H1 (cell line): ENCODE measurements around the gene SLC2A10. TPM values are rescaled to one million over a fixed set of nuclear protein-coding genes. Genes with fewer than 3 reads are reported as not detected.

Experiments used
- CTCF ChIA-PET: fragments of 300-600 bp; sonication (Branson Sonifier 250); formaldehyde crosslinking; loops from one replicate; lab custom pipeline; 2021; ENCODE audit not compliant: partially characterized antibody; lab: Charles Lee
- POLR2A ChIA-PET: fragments of 300-600 bp; sonication (Branson Sonifier 250); formaldehyde crosslinking; loops from one replicate; lab custom pipeline; 2021; ENCODE audit warnings: inconsistent platforms; ENCODE audit not compliant: partially characterized antibody; lab: Charles Lee
- DNase-seq, 2 experiments: peaks; one replicate each; pipeline versions ENCODE4 v3.0.0 to v3.0.0-alpha.2; 2010 to 2022; ENCODE audit warnings: low spot score in 2 of 2, low read depth in 1 of 2, mixed read lengths in 1 of 2
- FAIRE-seq: peaks from 2 replicates; lab custom pipeline; 2011; peaks lifted over from hg19 to GRCh38; lab: Jason Lieb, UNC
- H2AFZ ChIP-seq: 2 replicates; pipeline ENCODE4 v1.8.1; 2012; ENCODE audit warnings: low read length, inconsistent platforms
- H2AK5ac ChIP-seq: 2 replicates; pipeline ENCODE4 v1.6.1; 2013; ENCODE audit warnings: low read depth, low read length
- H2BK120ac ChIP-seq: replicated peaks from 2 replicates; pipeline ENCODE3; 2013; ENCODE audit warnings: low read depth, low read length, inconsistent platforms
- H2BK12ac ChIP-seq: 2 replicates; pipeline ENCODE4 v1.6.1; 2013; ENCODE audit warnings: low read depth, low read length
- H2BK15ac ChIP-seq: 2 replicates; pipeline ENCODE4 v1.6.1; 2013; ENCODE audit warnings: low read length
- H2BK20ac ChIP-seq: 2 replicates; pipeline ENCODE4 v1.6.1; 2013; ENCODE audit warnings: low read length
- H2BK5ac ChIP-seq: 2 replicates; pipeline ENCODE4 v1.6.1; 2013; ENCODE audit warnings: low read depth, low read length
- H3K14ac ChIP-seq: 2 replicates; pipeline ENCODE4 v1.6.1; 2013; ENCODE audit warnings: inconsistent platforms; ENCODE audit not compliant: insufficient read length
- H3K18ac ChIP-seq: 2 replicates; pipeline ENCODE4 v1.6.1; 2013; ENCODE audit warnings: low read length; ENCODE audit errors: extremely low read depth
- H3K23ac ChIP-seq: 2 replicates; pipeline ENCODE4 v1.6.1; 2013; ENCODE audit warnings: inconsistent platforms; ENCODE audit not compliant: insufficient read length
- H3K23me2 ChIP-seq: 2 replicates; pipeline ENCODE4 v1.6.1; 2013; ENCODE audit warnings: low read depth, low read length
- H3K27ac ChIP-seq: 2 replicates; pipeline ENCODE4 v1.6.1; 2011; ENCODE audit warnings: low read depth, low read length, inconsistent platforms
- H3K27me3 ChIP-seq, 4 experiments: replicated peaks in 1 of 4; 1 replicate in 1 of 4; 2 replicates in 3 of 4; pipeline versions ENCODE4 v1.6.1 to v1.8.1; 2011 to 2013; ENCODE audit warnings: low read length in 3 of 4, mild to moderate bottlenecking in 3 of 4, inconsistent platforms in 2 of 4, mixed read lengths in 2 of 4, moderate library complexity in 1 of 4; ENCODE audit not compliant: control insufficient read depth in 3 of 4, insufficient read depth in 3 of 4; ENCODE audit errors: extremely low read depth in 1 of 4
- H3K36me3 ChIP-seq, 4 experiments: 2 replicates each; pipeline versions ENCODE4 v1.6.1 to v1.8.1; 2011 to 2013; ENCODE audit warnings: mild to moderate bottlenecking in 4 of 4, low read length in 3 of 4, moderate library complexity in 2 of 4, control low read depth in 1 of 4, inconsistent platforms in 1 of 4; ENCODE audit not compliant: insufficient read depth in 4 of 4, control insufficient read depth in 2 of 4
- H3K4ac ChIP-seq: replicated peaks from 2 replicates; pipeline ENCODE3; 2013; ENCODE audit warnings: low read length, low read depth, mixed read lengths, inconsistent platforms; ENCODE audit not compliant: insufficient read length
- H3K4me1 ChIP-seq, 4 experiments: replicated peaks in 1 of 4; 1 replicate in 1 of 4; 2 replicates in 3 of 4; pipeline versions ENCODE4 v1.6.1 to v1.8.1; 2011 to 2013; ENCODE audit warnings: low read length in 3 of 4, inconsistent platforms in 2 of 4, mixed read lengths in 1 of 4; ENCODE audit not compliant: insufficient read depth in 4 of 4, control insufficient read depth in 3 of 4
- H3K4me2 ChIP-seq, 2 experiments: 2 replicates each; pipeline versions ENCODE4 v1.6.1 to v1.8.1; 2011 to 2013; ENCODE audit warnings: low read depth in 2 of 2, low read length in 2 of 2, control low read depth in 1 of 2, inconsistent platforms in 1 of 2, mild to moderate bottlenecking in 1 of 2; ENCODE audit not compliant: insufficient read depth in 1 of 2
- H3K4me3 ChIP-seq, 4 experiments: fragments of 200-600, 300-600 bp in 1 of 4; sonication (generic), shearing (Covaris generic), sonication (Bioruptor Twin) in 1 of 4; 2 replicates each; pipeline versions ENCODE4 v1.5.1 to v1.8.1; 2011 to 2016; ENCODE audit warnings: low read length in 4 of 4, low read depth in 3 of 4, control low read depth in 2 of 4, inconsistent platforms in 2 of 4, mild to moderate bottlenecking in 2 of 4, mixed read lengths in 1 of 4, moderate library complexity in 1 of 4; ENCODE audit not compliant: insufficient read depth in 2 of 4; ENCODE audit errors: extremely low read depth in 1 of 4
- H3K56ac ChIP-seq: replicated peaks from 2 replicates; pipeline ENCODE3; 2013; ENCODE audit warnings: low read depth, mild to moderate bottlenecking, mixed read lengths, low read length, inconsistent platforms; ENCODE audit not compliant: insufficient read length
- H3K79me1 ChIP-seq: 2 replicates; pipeline ENCODE4 v1.6.1; 2013; ENCODE audit warnings: low read depth, low read length, control low read depth
- H3K79me2 ChIP-seq, 2 experiments: 2 replicates each; pipeline versions ENCODE4 v1.6.1 to v1.8.1; 2012 to 2013; ENCODE audit warnings: low read length in 2 of 2, mild to moderate bottlenecking in 2 of 2, inconsistent platforms in 1 of 2; ENCODE audit not compliant: insufficient read depth in 2 of 2, control insufficient read depth in 1 of 2
- H3K9ac ChIP-seq, 4 experiments: replicated peaks in 1 of 4; 1 replicate in 1 of 4; 2 replicates in 3 of 4; pipeline versions ENCODE4 v1.6.1 to v1.8.1; 2011 to 2013; ENCODE audit warnings: low read depth in 3 of 4, low read length in 3 of 4, control low read depth in 2 of 4, mild to moderate bottlenecking in 2 of 4, moderate library complexity in 2 of 4, inconsistent platforms in 1 of 4; ENCODE audit errors: extremely low read depth in 1 of 4
- H3K9me3 ChIP-seq, 2 experiments: 2 replicates each; pipeline versions ENCODE4 v1.6.1 to v1.8.1; 2012 to 2013; ENCODE audit warnings: mild to moderate bottlenecking in 2 of 2, moderate library complexity in 2 of 2, control low read depth in 1 of 2, inconsistent platforms in 1 of 2, low read depth in 1 of 2, low read length in 1 of 2, mixed read lengths in 1 of 2; ENCODE audit not compliant: insufficient read depth in 2 of 2
- H4K20me1 ChIP-seq, 2 experiments: replicated peaks in 1 of 2; 2 replicates each; pipeline versions ENCODE3 to v1.8.1; 2011 to 2013; ENCODE audit warnings: inconsistent platforms in 2 of 2, low read length in 2 of 2, mild to moderate bottlenecking in 1 of 2; ENCODE audit not compliant: insufficient read depth in 2 of 2, control insufficient read depth in 1 of 2
- H4K5ac ChIP-seq: 2 replicates; pipeline ENCODE4 v1.6.1; 2013; ENCODE audit warnings: low read length, low read depth, mixed read lengths, inconsistent platforms; ENCODE audit not compliant: insufficient read length
- H4K8ac ChIP-seq: 2 replicates; pipeline ENCODE4 v1.8.0; 2013; ENCODE audit warnings: mild to moderate bottlenecking, moderate library complexity, low read length, inconsistent platforms; ENCODE audit not compliant: insufficient read depth; ENCODE audit errors: extremely low read depth
- H4K91ac ChIP-seq: replicated peaks from 2 replicates; pipeline ENCODE3; 2013; ENCODE audit warnings: low read length, mixed read lengths, inconsistent platforms; ENCODE audit not compliant: insufficient read length
- ASH2L ChIP-seq: fragments of 200-600, 300-600 bp; sonication (generic); IDR thresholded peaks from one replicate; pipeline ENCODE4 v1.7.1; 2017; ENCODE audit warnings: low read length
- ATF2 ChIP-seq: IDR thresholded peaks from 2 replicates; pipeline ENCODE4 v1.6.1; 2012; ENCODE audit warnings: low read length, inconsistent platforms
- CHD2 ChIP-seq: IDR thresholded peaks from 2 replicates; pipeline ENCODE4 v1.6.1; 2012; ENCODE audit warnings: low read length, improper control_type of control experiment
- CTCF ChIP-seq, 3 experiments: IDR thresholded peaks; 1 replicate in 2 of 3; 2 replicates in 1 of 3; pipeline versions ENCODE4 v1.5.1 to v1.6.1; 2011; ENCODE audit warnings: low read length in 3 of 3, mild to moderate bottlenecking in 3 of 3, inconsistent platforms in 2 of 3, low read depth in 1 of 3, moderate library complexity in 1 of 3; ENCODE audit not compliant: insufficient read depth in 1 of 3; ENCODE audit errors: control extremely low read depth in 1 of 3
- FOSL1 ChIP-seq: IDR thresholded peaks from 2 replicates; pipeline ENCODE4 v1.6.1; 2011; ENCODE audit warnings: mild to moderate bottlenecking, low read depth, low read length, moderate library complexity; ENCODE audit not compliant: insufficient read depth
- JUN ChIP-seq: IDR thresholded peaks from 2 replicates; pipeline ENCODE4 v1.6.1; 2011; ENCODE audit warnings: low read depth, mild to moderate bottlenecking, improper control_type of control experiment, low read length
- POU5F1 ChIP-seq: IDR thresholded peaks from 2 replicates; pipeline ENCODE4 v1.6.1; 2011; ENCODE audit warnings: low read depth, mild to moderate bottlenecking, low read length, moderate library complexity
- RAD21 ChIP-seq, 2 experiments: IDR thresholded peaks in 1 of 2; conservative IDR thresholded peaks in 1 of 2; 2 replicates each; pipeline ENCODE4 v1.6.1; 2011; ENCODE audit warnings: low read depth in 2 of 2, low read length in 2 of 2, improper control_type of control experiment in 1 of 2, inconsistent platforms in 1 of 2, mild to moderate bottlenecking in 1 of 2, moderate library complexity in 1 of 2
- SRF ChIP-seq: IDR thresholded peaks from 2 replicates; pipeline ENCODE4 v1.6.1; 2011; ENCODE audit warnings: mild to moderate bottlenecking, low read depth, low read length, moderate library complexity
- TAF1 ChIP-seq: IDR thresholded peaks from 2 replicates; pipeline ENCODE4 v1.6.1; 2011; ENCODE audit warnings: mild to moderate bottlenecking, low read depth, low read length
- TEAD4 ChIP-seq: IDR thresholded peaks from 2 replicates; pipeline ENCODE4 v1.6.1; 2012; ENCODE audit warnings: low read depth, low read length, inconsistent platforms, mixed read lengths
- WGBS, 2 experiments: shearing (Covaris generic) in 1 of 2; methylation state at CpG; one replicate each; pipeline versions ENCODE4 v1.1.6 to v1.1.7; 2013 to 2015; ENCODE audit warnings: low lambda C conversion rate in 2 of 2, mixed read lengths in 2 of 2, inconsistent platforms in 1 of 2, low coverage in 1 of 2, missing lambda C conversion rate in 1 of 2; ENCODE audit not compliant: insufficient replicate concordance in 2 of 2, insufficient coverage in 1 of 2, insufficient read length in 1 of 2; ENCODE audit errors: extremely low coverage in 1 of 2, missing lambda C conversion rate in 1 of 2; 5-methylcytosine and 5-hydroxymethylcytosine counted together
- polyA plus RNA-seq, 7 experiments: library from polyadenylated mRNA; depleted of rRNA in 3 of 7; stranded (reverse) in 5 of 7; unstranded in 2 of 7; fragments of >200 nt in 5 of 7; fragments of 200-250 nt in 2 of 7; gene quantifications; 1 replicate in 5 of 7; 2 replicates in 1 of 7; 4 replicates in 1 of 7; pipeline versions ENCODE4 v1.2.1 to v1.2.3, GENCODE V29; 2011 to 2013; ENCODE audit warnings: missing spikeins in 2 of 7, mixed read lengths in 2 of 7
- total RNA-seq: library from RNA; stranded (reverse); fragmentation: NEBNext Ultra II Directional; extraction: Animal tissue kit (Norgen Biotek cat#: 25700); gene quantifications from 2 replicates; pipeline ENCODE4 v1.2.1, GENCODE V29; 2021

SLC2A10 gene
- total and polyA plus RNA-seq, 2 of the 8 experiments (the other 6 are each of a cell fraction or from before 2014, with no cell fraction given) = 9.0 to 9.7 TPM

GRCh38 chr20:46777331-46777730 lies 67.9 kb downstream of the SLC2A10 start:
- Histone ChIP-seq H2BK15ac (no peak overlapping the region), H3K79me1 (no peaks in the 10 kb centered on the region), H2BK20ac (no peak overlapping the region), H4K91ac (no peak overlapping the region), H3K27me3 (no peaks in the 10 kb centered on the region), H3K56ac (no peak overlapping the region), H4K20me1 (no peaks in the 10 kb centered on the region), H2AFZ (no peak overlapping the region), H4K8ac (no peak overlapping the region), H3K36me3 (no peaks in the 10 kb centered on the region), H2BK5ac (no peak overlapping the region), H3K18ac (no peak overlapping the region), H3K9me3 (no peaks in the 10 kb centered on the region), H3K4ac (no peak overlapping the region), H4K5ac (no peak overlapping the region), H3K79me2 (no peaks in the 10 kb centered on the region), H2BK120ac (no peak overlapping the region), H3K23ac (no peak overlapping the region), H3K4me2 (no peak overlapping the region), H2AK5ac (no peak overlapping the region), H3K4me3 (no peak overlapping the region), H3K9ac (no peak overlapping the region), H3K27ac (no peak overlapping the region), H2BK12ac (no peak overlapping the region), H3K4me1 (peaks cover 0 to 5% (median 0%) of the 10 kb centered on the region in 4 experiments; a peak in 1 of 7 replicates), H3K14ac (no peak overlapping the region), H3K23me2 (no peaks in the 10 kb centered on the region)
- DNase-seq (no peak), FAIRE-seq (no peak)
- 90% methylated on average over 7 of the region's 7 CpGs; no CpG with 5 or more reads in 1 of the 2 experiments for WGBS, 2 experiments
- ChIA-PET CTCF (no interaction called here), POLR2A (no interaction called here)
- no peak for TF ChIP-seq CHD2
- TF ChIP-seq POU5F1 = no peak
- no peak for TF ChIP-seq ASH2L
- TF ChIP-seq CTCF (IDR thresholded peaks at IDR 0.05; ENCODE audit: control extremely low read depth in 1 of 3, insufficient read depth in 1 of 3, low read depth in 1 of 3, low read length in 3 of 3) = no peak
- no peak for TF ChIP-seq SRF
- no peak for TF ChIP-seq FOSL1
- TF ChIP-seq TAF1 = no peak
- TF ChIP-seq RAD21 (IDR thresholded peaks at IDR 0.05 in 1 of 2, conservative IDR thresholded peaks at IDR 0.05 in 1 of 2; ENCODE audit: low read depth in 2 of 2, low read length in 2 of 2) = no peak
- TF ChIP-seq ATF2 = no peak
- no peak for TF ChIP-seq JUN
- TF ChIP-seq TEAD4 = no peak
